ENCODE data around the gene VASH1.

Gene VASH1

DNA sequence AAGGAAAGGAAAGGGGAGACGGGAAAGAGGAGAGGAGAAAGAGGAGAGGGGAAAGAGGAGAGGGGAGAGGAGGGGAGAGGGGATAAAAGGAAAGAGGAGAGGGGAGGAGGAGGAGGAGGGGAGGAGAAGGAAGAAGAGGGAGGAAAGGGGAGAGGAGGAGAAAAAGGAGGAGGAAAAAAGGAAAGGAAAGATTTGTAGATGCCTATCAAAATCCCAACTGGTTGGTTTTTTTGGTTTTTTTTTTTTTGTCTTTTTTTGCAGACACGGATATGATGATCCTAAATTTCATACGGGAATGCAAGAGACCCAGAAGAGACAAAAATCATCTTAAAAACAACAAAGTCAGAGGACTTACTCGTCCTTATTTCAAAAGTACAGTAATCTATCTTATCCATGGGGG, 32.1 kb downstream of the VASH1 start:
- DNase-seq, result no peak

DNA sequence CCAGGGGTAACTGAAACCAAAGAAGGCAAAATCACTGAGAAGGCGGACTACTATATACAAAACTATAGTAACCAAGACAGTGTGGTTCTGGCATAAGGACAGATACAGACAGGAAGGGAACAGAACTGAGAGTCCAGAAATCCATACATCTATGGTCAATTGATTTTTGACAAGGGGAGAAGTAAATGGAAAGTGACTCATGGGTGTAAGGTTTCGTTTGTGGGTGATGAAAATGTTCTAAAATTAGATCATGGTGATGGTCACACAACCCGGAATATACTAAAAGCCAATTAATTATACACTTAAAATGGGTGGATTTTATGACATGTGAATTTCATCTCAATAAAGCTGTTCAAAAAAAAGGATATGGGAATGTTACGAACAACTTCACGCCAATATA, 32.7 kb downstream of the VASH1 start:
- no peak for DNase-seq

DNA sequence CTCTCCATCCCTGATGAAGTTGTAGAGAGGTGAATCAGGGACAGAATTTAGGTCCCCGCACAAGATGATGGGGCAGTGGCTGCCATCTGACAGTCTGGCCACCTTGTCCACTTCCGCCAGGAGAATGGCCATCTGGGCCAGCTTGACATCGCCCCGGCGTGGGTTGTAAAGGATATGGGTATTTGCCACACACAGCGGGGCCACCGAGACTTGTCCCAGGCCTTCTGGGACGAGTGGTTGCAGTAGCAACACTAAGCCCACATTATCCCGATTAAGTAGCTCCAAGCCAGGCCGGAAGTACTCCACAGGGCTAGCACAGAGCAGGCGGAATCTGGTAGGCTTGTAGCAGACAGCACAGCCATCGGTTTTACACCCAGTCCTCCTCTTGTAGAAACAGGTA, 45.2 kb downstream of the VASH1 start:
- no peak for DNase-seq

DNA sequence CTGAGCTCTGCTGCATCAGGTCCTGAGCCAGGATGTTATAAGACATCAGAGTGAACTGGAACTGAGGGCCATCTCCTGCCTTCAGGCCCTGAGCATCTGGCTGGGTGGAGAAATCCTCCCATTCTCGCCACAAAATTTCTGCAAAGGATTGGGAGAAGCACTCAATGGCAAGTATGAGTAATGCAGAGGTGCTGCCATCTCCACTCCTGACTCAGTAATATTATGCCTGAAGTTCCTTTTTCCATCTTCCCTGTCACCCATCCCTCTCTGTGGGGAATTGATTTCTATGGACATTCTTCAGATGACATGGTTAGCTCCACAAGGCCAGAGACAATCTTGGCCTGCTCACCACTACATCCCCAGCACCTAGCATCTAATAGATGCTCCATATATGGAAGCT, 46.7 kb downstream of the VASH1 start:
- no peak for DNase-seq

DNA sequence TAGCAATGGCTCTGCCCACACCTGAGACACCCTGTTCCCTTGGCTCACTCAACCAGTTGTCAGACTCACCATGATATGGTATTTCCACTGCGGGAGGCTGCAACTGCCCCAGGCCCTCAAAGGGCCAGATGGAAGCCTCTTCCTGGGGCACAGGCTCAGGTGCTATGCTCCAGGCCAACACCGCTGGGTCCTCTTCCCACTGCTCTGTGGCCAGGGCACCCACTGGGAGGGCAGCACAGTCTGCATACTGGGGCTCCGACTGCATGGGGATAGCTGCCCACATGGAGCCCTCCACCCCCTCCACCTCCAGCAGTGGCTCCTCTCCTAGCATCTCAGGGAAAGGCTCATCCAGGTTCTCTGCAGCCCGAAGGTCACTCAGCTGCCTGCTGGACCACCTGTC, 47.7 kb downstream of the VASH1 start:
- no peak for DNase-seq

DNA sequence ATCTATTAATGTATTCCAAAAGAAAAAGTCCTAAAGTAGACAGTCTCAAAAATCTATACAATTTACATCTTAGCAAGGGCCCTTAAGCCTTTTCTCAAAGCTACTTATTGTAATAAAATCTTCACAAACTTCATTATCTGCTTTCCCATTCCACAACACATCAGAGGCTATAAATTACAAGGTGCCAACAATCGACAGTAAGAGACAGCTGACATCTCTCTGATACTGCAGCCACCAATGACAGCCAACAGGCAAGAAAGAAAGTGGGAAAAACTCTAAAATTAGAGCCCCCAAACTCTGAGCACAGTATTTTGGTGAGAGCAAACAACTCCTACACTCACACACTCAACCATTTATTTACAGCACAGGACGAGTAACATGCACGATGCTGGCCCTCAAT, 49.3 kb downstream of the VASH1 start:
- DNase-seq, result no peak

DNA sequence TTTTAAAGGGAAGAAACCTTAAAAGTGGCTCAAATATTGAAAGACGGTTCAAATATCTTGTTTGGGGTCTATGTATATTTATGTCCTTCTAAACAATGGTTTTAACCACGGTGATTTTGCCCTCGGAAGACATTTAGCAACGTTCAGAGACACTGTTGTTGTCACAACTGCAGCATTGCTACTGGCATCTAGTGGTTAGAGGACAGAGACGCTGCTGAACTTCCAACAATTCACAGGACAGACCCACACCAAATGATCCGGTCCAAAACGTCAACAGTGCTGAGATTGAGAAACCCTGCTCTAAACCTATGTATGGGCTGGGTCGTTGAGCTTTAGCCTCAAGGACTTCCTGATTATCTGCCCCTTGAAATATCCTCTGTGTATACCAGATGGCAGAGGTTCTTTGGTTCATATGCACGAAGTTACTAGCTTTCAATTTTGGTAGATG, 49.7 kb downstream of the VASH1 start:
- peak; percentile 26 for DNase-seq

DNA sequence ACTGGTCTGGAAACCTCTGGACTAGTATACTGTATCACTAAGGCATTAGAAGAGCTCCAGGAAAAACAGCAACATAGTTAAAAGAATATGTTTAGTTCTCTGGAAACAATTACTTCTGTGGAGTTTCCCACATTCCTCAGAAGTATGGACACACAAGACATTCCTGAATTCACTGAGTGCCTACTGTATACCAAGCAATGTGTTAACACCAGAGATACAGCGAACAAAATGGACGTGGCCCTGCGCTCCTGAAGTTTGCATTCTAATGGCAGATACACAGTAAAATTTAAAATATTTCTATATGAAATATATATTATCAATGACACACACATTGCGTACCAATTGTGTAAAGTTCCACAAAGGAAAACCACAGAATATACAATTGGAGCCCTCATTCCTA, 50.3 kb downstream of the VASH1 start:
- no peak for DNase-seq

DNA sequence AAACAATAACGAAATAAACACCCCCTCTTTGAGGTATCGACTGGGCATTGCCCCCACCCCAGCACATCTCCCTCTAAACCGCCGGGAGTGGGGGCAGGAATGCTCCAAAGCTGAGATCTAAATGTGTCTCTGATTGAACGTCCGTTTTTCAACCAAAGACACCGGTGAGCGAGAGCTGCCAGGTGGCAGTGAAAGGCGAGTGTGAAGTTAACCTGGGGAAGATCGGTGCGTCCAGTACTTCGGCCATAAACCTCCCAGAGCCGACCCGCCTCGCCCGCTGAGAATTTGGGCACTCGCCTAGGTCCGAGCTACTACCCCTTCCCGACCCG, 50.8 kb downstream of the VASH1 start:
- no peak for DNase-seq

DNA sequence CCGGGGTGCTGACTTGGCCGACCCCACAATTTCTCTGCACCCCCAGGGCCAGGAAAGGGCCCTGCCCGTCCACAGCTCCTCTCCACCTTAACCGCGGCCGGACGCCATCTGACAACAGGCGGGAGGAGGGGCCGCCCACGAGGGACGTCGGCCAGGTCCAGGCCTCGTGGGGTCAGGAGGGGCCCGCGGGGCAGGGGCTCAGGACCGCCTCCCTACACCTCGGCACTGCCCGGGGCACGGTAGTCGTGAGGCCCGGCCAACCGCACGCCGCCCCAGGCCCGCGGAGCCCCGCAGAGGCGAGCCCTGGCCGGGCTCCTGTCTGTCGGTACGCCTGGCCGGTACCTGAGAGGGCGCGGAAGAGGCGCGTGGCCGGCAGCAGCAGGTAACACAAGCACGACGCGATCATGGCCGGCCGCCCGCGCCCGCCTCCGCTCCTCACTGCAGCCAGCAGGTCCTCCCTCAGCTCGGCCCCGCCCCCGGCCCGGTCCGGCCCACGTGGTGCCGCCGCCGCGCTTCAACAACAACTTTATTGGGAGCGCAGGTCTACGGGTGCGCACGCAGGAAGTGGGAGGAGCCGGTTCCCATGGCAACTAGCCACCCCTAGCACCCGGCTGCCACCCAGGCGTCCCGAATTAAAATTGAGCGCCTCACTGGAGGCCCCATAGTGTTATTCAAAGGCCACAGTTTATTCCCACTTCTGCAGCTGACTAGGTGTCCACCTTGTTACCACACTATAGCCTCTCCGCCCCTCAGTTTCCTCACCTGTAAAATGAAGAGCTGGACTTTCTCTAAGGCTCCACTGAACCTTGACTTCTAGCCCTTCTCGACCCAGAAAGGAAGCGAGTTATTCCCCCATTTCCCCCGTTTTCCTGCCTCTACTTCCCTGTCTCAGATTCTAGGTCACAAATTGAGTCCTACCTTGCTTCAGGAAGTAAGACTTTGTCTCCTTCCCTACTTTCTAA, 51.4 kb downstream of the VASH1 start, which contains the start of gene ANGEL1:
ANGEL1 (minus strand) TSS at position 461 of the 962 bp plus-strand sequence; CDS start at position 406, 55 bp downstream.
- peak; percentile 97 for DNase-seq

DNA sequence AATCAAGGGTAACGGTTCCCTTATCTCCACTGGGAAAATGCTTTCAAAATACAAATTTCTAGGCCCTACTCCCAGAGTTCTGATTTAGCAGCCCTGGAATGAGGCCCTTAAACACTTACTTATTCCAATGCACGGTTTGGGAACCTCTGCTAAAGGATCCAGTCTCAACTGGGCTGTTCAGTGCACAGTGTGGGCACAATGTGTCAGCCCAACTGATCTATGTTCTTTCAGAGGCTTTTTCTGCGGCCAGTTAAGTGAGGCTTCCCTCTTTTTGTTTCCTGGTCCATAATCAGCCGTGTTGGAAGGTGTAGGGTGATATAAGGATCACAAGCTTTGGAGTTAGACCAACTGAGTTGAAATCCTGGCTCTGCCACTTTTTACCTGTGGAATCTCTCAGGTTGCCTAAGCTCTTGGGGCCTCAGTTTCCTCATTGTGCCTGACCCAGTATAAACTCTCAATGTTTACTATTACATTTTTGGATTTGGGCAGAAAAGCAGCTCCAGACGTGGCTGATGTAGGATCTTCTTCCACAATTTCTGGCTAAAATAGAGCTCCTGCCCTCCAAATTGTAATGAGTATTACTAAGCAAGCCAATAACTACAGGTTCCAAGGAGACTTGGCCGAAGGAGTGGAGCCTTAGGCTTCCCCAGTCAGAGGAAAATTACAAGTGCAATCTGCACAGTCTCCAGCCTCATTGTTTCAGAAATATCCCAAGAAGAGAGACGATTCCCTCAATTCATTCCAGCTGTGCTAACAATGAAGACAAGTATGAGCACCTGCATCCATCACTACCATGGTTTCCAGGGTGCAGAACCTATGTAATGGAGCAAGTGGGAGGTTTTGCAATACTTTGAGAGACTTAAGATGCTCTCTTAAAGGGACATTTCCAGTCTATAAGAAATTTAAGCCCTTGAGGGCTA, 53.7 kb downstream of the VASH1 start:
- no peak for DNase-seq

DNA sequence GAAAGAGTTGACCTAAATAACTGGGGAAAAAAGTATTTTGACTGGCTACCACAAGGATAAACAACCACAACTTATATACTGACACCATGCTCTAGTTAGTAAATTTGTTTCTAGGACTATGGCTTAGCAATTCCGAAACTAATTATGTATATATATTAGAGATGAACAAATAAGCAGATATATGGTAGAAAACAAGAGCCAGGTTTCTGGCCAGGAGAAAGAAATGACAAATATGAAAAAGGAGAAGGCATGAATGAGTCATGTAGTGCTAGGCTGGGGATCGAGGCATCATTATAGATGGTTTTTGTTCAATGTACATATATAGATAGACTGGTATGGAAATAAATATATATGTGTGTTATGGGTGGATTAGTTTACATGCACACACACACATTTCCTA, 59.4 kb downstream of the VASH1 start:
- no peak for DNase-seq

DNA sequence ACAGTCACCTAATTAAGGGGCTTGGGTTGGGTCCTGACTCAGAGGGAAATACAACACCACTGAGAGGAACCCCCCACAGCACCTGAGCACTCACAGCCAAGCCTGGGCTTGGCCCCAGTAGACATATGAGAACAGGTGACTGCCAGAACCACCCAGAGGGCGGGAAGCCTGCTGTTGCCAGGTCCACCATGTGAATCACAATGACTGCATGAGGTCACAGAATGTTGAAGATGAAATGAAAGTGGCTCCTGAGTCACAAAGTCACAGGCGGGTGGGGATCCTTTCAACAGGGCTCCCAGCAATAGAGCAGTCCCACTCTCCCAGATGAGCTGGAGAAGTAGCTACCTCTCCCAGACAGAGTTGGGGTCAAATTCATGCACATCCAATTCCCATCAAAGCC, 64.9 kb downstream of the VASH1 start, which contains the start of gene LRRC74A:
LRRC74A (plus strand) TSS at position 287 of the 400 bp plus-strand sequence. CDS start 290 bp downstream, outside the sequence.
- DNase-seq, result no peak

DNA sequence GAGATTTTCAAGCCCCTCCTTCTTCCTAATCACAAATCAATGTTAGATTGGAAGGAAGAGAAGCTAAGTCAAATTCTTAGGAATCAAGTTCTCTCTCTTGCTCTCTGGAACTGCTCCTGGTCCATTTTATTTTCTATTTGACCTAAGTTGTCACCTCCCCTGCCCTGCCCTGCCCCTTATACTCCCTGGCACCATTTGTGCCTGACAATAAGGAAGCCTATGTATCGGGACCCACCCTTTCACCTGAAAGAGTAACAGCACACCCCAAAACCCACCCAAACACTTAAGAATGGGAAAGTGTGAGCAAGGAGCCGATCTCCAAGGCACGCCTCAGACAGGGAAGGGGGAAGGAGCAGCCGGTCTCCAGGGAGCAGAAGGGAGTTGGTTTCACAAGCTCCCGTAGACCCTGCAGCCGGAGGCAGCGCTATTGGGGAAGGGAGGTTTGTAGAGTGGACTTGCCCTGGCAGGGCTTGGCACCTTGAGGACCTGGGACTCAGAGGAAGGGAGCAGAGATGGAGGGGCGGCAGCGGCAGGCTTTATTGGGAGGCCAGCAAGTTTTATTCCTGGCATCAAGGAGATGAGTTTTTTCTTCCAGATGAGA, 66.5 kb downstream of the VASH1 start:
- DNase-seq, result no peak

DNA sequence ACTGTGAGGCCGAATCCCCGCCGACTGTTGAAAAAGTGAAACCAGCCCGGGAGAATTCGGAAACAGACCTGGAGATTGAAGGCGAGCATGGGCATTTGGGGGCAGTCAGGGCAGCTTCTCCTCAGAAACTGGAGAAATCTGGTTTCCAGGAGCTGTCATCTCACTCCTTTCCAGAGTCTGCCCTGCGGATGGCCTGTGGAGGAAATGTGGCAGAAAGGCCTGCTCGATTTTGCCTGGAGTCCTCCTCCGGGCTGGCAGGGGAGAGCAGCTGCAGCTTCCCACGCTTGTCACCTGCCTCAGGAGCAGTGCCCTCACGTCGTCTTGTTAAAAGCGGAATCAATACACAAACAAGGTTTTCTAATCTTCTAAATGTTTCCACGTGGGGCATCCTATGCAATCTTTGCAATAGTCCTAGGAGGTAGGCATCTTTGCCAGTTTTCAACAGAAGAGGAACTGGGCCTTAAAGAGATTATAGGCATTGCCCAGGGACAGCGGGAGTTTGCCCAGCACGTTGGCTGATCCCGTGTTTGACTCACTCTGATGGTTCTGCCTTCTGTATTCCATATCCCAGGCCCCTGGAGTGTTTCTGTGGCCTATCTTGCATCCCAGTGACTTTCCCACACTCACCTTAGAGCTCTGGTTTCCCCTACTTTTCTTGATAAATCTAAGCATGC, 67.2 kb downstream of the VASH1 start:
- DNase-seq, result no peak

DNA sequence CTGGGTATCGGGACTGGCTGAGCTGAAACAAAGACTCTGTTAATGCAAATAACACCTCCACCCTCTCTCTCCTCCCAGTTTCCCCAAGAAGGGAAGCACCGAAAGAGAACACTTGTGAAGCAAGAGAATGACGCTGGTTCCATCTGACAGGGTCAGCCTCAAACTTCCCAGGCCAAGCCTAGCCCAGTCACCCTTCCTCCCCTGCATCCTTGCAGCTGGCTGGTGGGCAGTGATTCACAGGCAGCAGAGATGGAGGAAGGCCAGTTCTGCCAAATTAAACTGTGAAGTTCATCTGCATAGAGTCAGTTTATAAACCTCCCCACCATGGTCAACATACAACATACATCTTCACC, 67.7 kb downstream of the VASH1 start:
- no peak for DNase-seq

DNA sequence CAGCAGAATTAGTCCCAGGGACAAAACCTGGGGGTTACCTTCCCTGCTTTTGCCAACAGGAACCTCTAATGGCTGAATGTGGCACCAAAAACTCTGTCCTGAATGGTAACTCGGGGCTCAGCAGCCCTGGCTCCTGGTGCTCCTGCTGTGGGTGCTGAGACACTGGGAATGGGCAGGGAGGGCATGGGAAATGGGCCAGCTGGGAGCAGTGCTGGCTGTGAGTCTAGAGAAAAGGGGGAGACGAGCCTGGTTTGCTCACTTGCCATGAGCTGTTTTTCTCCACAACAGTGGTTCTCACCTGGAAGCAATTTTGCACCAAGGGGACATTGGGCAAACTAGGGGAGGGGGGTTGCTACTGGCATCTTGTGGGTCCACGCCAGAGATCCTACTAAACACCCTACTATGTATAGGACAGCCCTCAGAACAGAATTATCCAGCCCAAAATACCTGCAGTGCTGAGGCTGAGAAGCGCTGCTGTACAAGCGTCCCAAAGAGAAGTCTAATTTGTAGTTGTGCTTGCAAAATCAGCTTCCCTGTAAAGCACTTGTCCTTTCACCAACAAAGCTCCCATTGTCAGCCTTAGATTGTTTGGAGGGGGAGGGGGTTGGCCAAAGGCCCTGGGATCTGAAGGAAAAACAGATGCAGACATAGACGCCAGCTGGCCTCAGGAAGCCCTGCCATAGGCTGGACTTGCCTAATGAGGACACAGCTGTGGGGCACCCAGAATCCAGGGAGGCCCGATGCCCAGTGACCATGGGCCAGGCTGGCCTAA, 68.6 kb downstream of the VASH1 start:
- DNase-seq, result no peak

DNA sequence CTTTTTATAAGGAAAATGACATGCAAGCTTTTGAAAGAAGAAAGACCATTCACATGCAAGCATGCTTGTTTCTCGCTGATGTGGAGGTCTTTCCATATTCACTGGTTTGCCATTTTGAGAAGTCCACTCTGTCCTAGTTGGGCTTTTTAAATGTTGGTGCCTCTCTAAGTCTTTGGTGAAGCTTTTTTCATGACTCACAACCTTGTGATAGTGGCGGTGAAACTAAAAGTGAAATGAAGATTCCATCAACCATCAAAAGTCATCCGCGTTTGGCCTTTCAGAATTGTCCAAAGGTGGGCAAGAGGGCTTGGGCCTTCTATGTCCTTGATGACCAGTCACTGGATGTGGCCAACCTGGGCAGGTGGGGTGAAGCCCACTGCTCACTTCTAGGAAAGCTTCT, 69.3 kb downstream of the VASH1 start:
- no peak for DNase-seq

DNA sequence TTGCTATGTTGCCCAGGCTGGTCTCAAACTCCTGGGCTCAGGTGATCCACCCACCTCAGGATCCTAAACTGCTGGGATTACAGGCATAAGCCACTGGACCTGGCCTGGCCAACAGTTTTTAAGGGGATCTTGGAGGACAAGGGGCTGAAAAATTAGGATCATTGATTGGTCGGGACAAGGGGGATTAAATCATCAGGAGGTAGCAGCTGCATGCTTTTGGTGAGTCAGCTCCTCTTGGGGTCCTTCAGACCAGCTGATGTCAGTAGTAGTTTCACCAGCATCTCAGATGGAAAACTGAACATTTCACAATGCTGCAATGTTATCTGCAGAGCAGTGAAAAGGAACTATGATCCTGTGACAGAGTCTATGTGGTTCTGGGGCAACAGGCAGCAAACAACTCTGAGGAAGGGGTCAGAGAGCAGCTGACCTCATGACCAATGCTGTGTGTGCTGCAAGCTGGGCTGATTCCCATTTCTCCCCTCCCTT, 71.3 kb downstream of the VASH1 start:
- DNase-seq, result no peak
